Epithelial cell of esophagus (primary cell): ENCODE results near the gene MTA1.
A peak's percentile ranks its signal among the peaks of the same experiment; 100 is the strongest.

Source experiments
- DNase-seq: peaks from one replicate; pipeline ENCODE4 v3.0.0; 2010; ENCODE audit warnings: low read depth
- H3K4me3 ChIP-seq: 2 replicates; pipeline ENCODE4 v1.5.1; 2011; ENCODE audit warnings: mild to moderate bottlenecking, low read length, control low read depth
- TF ChIP-seq, protein P1 (sequence below): IDR thresholded peaks from 2 replicates; pipeline ENCODE4 v1.5.1; 2011; ENCODE audit warnings: low read depth, mild to moderate bottlenecking, low read length, control low read depth, inconsistent platforms; ENCODE audit not compliant: insufficient read depth; ENCODE audit errors: missing control alignments

Gene MTA1

DNA sequence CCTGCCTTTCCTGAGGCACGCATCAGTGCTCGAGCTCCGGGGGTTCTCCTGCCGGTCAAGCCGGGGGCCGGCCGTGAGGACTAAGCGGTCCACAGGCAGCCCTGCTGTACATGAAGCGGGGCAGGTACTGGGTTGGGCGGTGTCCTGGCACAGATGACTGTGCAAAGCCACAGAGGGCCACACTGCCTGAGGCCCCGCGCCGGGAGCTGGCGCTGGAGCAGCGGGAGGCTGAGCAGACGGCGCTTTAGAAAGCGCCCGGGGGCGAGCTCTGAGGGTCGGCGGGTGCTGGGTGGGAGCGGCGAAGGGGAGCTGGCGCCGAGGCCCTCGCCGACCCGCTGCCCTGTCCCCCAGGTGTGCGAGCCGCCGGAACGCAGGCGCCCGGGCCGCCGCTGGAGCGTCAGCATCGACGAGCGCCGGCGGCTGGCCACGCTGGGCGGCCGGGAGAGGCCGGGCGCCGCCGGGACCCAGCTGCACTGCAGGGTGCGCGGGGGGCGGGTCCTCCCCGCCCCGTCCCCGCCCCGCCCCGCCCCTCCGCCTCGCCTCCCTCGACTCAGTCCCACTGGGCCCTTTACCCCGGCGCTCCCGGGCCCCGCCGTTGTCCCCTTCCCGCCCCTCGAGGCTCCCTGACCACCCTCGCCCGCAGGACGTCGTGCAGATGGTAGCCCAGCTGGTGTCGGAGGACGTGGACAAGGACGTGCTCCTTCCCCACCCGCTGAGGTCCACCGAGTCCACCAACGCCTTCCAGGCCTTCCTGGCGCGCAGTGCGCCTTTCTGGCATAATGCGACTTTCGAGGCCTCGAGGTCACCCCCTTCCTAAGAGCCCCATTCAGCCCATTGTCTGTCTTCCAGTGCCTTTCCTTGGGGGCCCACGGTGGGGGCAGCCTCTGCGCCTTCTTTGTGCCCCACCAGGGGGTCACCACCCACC, 8.3 kb upstream of the MTA1 start:
- DNase-seq, result peak; percentile 58
- H3K4me3 ChIP-seq, result peak overlapping the region; percentile 11
- TF ChIP-seq, protein P1, sequence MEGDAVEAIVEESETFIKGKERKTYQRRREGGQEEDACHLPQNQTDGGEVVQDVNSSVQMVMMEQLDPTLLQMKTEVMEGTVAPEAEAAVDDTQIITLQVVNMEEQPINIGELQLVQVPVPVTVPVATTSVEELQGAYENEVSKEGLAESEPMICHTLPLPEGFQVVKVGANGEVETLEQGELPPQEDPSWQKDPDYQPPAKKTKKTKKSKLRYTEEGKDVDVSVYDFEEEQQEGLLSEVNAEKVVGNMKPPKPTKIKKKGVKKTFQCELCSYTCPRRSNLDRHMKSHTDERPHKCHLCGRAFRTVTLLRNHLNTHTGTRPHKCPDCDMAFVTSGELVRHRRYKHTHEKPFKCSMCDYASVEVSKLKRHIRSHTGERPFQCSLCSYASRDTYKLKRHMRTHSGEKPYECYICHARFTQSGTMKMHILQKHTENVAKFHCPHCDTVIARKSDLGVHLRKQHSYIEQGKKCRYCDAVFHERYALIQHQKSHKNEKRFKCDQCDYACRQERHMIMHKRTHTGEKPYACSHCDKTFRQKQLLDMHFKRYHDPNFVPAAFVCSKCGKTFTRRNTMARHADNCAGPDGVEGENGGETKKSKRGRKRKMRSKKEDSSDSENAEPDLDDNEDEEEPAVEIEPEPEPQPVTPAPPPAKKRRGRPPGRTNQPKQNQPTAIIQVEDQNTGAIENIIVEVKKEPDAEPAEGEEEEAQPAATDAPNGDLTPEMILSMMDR, result no peak

DNA sequence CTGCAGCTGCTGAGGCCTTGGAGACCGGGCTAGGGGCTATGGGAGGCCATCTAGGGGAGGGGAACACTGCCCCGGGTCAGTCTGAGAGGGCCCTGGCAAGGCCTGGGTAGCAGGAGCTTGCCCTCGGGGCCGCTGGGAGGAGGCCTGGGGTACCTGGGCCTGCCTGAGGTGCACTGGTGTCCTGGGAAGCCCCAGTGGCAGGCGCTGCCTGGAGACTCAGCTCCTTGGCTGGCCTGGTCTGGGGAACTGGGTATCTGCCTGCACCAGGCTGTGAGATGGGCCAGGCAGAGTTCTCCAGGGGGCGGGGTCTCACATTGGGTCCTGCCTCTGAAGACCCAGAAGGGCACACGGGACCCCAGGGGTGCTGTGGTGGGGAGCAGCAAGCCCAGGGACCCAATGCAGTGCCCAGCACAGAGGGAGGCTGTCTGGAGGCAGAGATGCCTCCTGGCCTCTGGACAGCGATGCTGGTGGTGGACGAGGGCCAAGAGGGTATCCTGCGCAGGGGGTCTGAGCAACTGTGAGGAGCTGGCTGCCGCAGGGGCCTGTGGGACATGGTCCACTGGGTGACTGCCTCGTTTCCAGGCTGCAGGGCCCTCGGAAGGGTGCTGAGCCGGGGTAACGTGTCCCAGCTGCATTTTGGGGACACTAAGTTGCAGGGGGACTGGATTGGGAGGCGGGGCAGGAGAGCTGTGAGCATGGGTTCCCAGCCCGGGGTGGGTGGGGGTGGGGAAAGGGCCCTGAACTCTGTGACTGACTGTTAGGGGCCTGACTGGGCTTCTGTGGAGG, 7.4 kb upstream of the MTA1 start:
- H3K4me3 ChIP-seq, result no peak overlapping the region
- TF ChIP-seq, protein P1, result no peak
- DNase-seq, result no peak

DNA sequence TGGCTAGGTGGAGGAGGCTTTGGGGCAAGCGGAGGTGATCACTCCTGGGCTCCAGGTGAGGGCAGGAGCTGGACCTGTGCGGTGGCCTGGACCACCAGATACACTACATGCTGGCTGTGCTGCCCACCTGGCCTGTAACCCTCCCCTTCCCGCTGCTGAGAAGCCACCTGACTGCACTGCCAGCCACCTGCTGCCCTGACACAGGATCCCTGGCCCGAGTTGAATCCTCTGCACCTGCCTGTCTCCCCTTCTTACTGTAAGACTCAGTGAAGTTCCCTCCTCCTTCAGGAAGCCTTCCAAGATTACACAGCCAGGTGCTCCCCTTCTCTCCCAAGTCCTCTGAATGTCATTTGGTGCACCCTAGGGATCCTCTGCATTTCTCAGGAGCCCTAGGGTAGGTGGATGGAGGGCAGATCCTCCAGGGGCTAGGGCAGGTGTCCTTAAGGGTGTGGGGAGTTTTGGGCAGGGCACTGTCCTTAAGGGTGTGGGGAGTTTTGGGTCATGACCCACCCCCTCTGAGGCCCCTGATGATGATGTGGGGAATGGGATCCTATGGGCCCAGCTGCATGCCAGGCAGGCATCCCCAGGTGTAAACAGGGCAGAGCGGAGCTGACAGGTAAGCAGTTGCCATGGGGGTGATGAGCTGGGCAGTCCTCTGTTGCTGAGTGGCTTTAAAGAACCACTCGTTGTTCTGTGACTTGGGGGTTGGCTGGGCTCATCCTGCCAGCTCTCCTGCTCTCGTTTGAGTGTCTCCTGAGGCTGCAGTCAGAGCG, 6.7 kb upstream of the MTA1 start:
- TF ChIP-seq, protein P1, result no peak
- DNase-seq, result no peak
- no peak overlapping the region for H3K4me3 ChIP-seq

DNA sequence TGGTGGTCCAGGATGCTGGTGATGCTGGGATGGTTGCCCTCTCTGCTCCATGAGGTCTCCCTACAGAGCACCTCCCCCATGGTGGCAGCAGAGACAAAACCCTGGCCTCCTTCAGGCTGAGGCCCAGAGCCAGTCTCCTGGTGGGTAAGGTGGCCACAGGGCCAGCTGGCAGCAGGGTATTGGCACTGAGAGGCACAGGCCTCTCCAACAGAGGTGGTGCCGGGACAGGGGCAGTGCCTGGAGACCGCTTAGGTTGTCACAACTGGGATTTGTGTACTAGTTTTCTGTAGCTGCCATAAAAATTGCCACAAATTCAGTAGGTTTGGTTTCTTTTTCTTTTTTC, 6.1 kb upstream of the MTA1 start:
- H3K4me3 ChIP-seq, result no peak overlapping the region
- TF ChIP-seq, protein P1, result no peak
- no peak for DNase-seq

DNA sequence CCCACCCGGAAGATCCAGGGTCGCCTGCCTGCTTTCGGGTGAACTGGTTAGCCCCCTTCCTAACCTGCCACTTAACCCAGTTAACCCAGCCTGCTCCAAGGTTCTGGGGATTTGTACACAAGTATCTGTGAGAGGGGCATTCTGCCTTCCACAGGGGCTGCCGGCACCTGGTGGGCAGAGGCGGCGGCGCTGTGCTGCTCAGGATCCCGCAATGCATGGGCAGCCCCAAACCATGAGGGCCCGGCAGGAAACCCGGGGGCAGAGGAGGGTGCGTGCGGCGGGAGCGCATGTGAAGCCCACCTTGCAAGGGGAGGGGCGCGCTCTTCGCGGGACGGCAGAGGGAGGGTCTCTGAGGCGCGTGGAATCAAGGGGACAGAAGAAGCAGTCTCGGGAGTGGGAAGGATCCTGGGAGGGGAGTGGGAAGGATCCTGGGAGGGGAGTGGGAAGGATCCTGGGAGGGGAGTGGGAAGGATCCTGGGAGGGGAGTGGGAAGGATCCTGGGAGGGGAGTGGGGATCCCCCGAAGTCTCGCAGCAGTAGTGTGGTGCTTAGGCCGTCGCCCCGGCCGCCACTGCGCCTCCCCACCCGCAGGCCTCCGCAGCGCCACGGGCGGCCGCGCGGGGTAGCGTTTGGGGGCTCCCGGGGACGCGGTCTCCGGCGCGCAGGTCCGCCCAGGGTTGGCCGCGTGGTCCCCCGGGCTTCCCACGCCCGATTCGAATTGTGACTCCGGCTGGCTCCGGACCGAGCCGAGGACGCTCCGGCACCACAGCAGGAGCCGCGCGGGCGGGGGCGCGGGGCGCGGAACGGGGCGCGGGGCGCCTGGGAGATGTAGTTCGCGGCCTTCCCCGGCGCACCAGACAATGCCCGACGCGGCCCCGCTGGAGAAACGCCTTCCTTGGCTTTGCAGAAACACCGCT, 4.9 kb upstream of the MTA1 start:
- H3K4me3 ChIP-seq, result peak overlapping the region; percentile 39
- TF ChIP-seq, protein P1, result peak; percentile 41
- DNase-seq, result peak; percentile 54
